ENCODE data around the gene SLAMF8.

SLAMF8 gene

GRCh38 chr1:159825564-159825963 lies 1.1 kb upstream of the SLAMF8 start:
- FAIRE-seq (no peak), DNase-seq (ENCODE audit: insufficient read length) (no peak)
- TF ChIP-seq POLR2AphosphoS5 (IDR thresholded peaks at IDR 0.05; ENCODE audit: low read depth, low read length) (no peak), TAF1 (IDR thresholded peaks at IDR 0.05; ENCODE audit: borderline replicate concordance, low read depth, low read length) (no peak), POLR2A (IDR thresholded peaks at IDR 0.05; ENCODE audit: low read depth, low read length) (no peak)

- TF ChIP-seq POLR2A (IDR thresholded peaks at IDR 0.05; ENCODE audit: low read depth, low read length) (no peak), POLR2AphosphoS5 (IDR thresholded peaks at IDR 0.05; ENCODE audit: low read depth, low read length) (no peak), TAF1 (IDR thresholded peaks at IDR 0.05; ENCODE audit: borderline replicate concordance, low read depth, low read length) (no peak)
- no peak for FAIRE-seq
- DNase-seq (ENCODE audit: insufficient read length) = no peak
These were observed 423 bp downstream of the SLAMF8 start for GRCh38 chr1:159827102-159827490.

DNA sequence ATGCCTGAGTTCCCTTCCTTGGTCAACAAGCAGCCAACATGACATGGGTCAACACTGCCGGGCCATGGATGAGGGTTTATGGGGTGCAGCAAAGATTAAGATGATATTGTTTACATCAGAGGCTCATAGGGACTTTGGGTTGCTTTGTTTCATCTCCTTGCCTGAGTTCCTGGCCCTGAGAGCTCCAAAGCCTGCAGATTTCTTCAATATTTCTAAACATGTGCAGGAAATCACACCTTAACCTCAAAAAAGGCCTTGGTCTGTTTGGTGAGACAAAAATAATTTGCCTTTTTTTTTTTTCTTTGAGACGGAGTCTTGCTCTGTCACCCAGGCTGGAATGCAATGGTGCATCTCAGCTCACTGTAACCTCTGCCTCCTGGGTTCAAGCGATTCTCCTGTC lies 876 bp downstream of the SLAMF8 start:
- FAIRE-seq = no peak
- no peak for TF ChIP-seq TAF1 (IDR thresholded peaks at IDR 0.05; ENCODE audit: borderline replicate concordance, low read depth, low read length)
- TF ChIP-seq POLR2AphosphoS5 (IDR thresholded peaks at IDR 0.05; ENCODE audit: low read depth, low read length) = no peak
- no peak for TF ChIP-seq POLR2A (IDR thresholded peaks at IDR 0.05; ENCODE audit: low read depth, low read length)
- no peak for DNase-seq (ENCODE audit: insufficient read length)

DNA sequence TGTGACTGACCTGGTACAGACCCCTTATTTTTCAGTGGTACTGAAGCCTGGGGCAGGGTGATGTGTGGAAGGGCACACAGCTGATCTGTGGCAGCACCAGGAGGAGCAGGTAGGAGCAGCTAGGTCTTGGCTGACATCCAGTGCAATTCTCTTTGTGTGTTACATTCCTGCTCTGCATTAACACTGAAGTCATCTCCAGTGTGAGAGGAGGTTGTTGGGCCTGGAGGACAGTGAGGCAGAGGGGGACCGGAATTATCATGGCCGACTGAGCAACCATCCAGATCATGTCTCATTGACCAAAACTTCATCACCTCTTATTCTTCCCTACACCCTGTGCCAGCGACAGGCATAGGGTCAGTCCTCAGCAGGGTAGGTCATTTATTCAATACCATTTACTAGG lies 1.5 kb downstream of the SLAMF8 start:
- FAIRE-seq (no peak), DNase-seq (ENCODE audit: insufficient read length) (no peak)
- TF ChIP-seq POLR2AphosphoS5 (IDR thresholded peaks at IDR 0.05; ENCODE audit: low read depth, low read length) (no peak), TAF1 (IDR thresholded peaks at IDR 0.05; ENCODE audit: borderline replicate concordance, low read depth, low read length) (no peak), POLR2A (IDR thresholded peaks at IDR 0.05; ENCODE audit: low read depth, low read length) (no peak)

- DNase-seq (ENCODE audit: insufficient read length) = no peak
- TF ChIP-seq POLR2A (IDR thresholded peaks at IDR 0.05; ENCODE audit: low read depth, low read length) = no peak
- no peak for TF ChIP-seq POLR2AphosphoS5 (IDR thresholded peaks at IDR 0.05; ENCODE audit: low read depth, low read length)
- no peak for TF ChIP-seq TAF1 (IDR thresholded peaks at IDR 0.05; ENCODE audit: borderline replicate concordance, low read depth, low read length)
- FAIRE-seq = peak; percentile 40
These were observed 2.1 kb downstream of the SLAMF8 start for GRCh38 chr1:159828581-159829272.

DNA sequence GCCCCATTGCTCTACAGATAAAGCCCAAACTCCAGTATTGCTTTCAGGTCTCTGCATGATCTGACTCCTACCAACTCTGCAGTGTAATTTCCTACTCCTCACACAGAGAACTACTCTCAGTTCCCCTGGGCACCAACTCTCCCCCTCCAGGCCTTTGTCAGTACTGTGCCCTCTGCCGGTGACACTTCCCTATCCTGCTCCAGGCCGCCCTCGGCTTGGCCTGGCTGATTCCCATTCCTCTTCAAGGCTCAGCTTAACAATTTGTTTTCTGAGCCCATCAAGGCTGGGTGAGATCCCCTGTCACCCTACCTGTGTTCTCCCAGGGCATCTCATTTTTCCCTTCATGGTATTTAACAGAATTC lies 2.6 kb downstream of the SLAMF8 start:
- FAIRE-seq (no peak), DNase-seq (ENCODE audit: insufficient read length) (peak; percentile 41)
- no peak for TF ChIP-seq TAF1 (IDR thresholded peaks at IDR 0.05; ENCODE audit: borderline replicate concordance, low read depth, low read length)
- no peak for TF ChIP-seq POLR2AphosphoS5 (IDR thresholded peaks at IDR 0.05; ENCODE audit: low read depth, low read length)
- TF ChIP-seq POLR2A (IDR thresholded peaks at IDR 0.05; ENCODE audit: low read depth, low read length) = no peak

GRCh38 chr1:159829822-159830465 lies 3.3 kb downstream of the SLAMF8 start:
- FAIRE-seq = no peak
- no peak for DNase-seq (ENCODE audit: insufficient read length)
- TF ChIP-seq POLR2AphosphoS5 (IDR thresholded peaks at IDR 0.05; ENCODE audit: low read depth, low read length) = no peak
- no peak for TF ChIP-seq TAF1 (IDR thresholded peaks at IDR 0.05; ENCODE audit: borderline replicate concordance, low read depth, low read length)
- no peak for TF ChIP-seq POLR2A (IDR thresholded peaks at IDR 0.05; ENCODE audit: low read depth, low read length)

GRCh38 chr1:159830722-159831121 lies 4.0 kb downstream of the SLAMF8 start:
- DNase-seq (ENCODE audit: insufficient read length) = no peak
- no peak for FAIRE-seq
- no peak for TF ChIP-seq TAF1 (IDR thresholded peaks at IDR 0.05; ENCODE audit: borderline replicate concordance, low read depth, low read length)
- TF ChIP-seq POLR2AphosphoS5 (IDR thresholded peaks at IDR 0.05; ENCODE audit: low read depth, low read length) = no peak
- no peak for TF ChIP-seq POLR2A (IDR thresholded peaks at IDR 0.05; ENCODE audit: low read depth, low read length)

- no peak for DNase-seq (ENCODE audit: insufficient read length)
- no peak for TF ChIP-seq POLR2AphosphoS5 (IDR thresholded peaks at IDR 0.05; ENCODE audit: low read depth, low read length)
- no peak for TF ChIP-seq TAF1 (IDR thresholded peaks at IDR 0.05; ENCODE audit: borderline replicate concordance, low read depth, low read length)
- TF ChIP-seq POLR2A (IDR thresholded peaks at IDR 0.05; ENCODE audit: low read depth, low read length) = no peak
- no peak for FAIRE-seq
These were observed 4.9 kb downstream of the SLAMF8 start for GRCh38 chr1:159831412-159832141.

DNA sequence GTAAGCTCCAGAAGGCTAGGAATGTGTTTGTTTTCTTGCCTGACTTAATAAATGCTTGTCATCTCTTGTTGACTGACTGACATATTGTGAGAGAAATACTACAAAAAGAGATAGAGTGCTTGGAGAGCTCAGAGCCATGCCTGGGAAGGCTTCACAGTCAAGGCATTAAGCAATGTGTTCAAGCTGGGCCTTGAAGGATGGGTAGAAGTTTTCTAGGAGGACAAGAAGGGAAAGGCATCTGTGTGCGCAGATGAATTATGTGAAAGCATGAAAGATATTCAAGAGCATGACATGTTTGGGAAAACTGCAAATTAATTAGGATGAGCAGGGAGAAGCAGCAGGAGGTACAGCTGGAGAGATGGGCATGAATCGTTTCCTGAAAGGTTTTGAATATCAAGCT lies 5.6 kb downstream of the SLAMF8 start:
- TF ChIP-seq POLR2A (IDR thresholded peaks at IDR 0.05; ENCODE audit: low read depth, low read length) (no peak), TAF1 (IDR thresholded peaks at IDR 0.05; ENCODE audit: borderline replicate concordance, low read depth, low read length) (no peak), POLR2AphosphoS5 (IDR thresholded peaks at IDR 0.05; ENCODE audit: low read depth, low read length) (no peak)
- DNase-seq (ENCODE audit: insufficient read length) = no peak
- FAIRE-seq = no peak

DNA sequence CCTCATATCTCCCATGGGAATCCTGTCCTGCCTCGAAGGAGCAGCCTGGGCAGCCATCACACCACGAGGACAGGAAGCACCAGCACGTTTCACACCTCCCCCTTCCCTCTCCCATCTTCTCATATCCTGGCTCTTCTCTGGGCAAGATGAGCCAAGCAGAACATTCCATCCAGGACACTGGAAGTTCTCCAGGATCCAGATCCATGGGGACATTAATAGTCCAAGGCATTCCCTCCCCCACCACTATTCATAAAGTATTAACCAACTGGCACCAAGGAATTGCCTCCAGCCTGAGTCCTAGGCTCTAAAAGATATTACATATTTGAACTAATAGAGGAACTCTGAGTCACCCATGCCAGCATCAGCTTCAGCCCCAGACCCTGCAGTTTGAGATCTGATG lies 8.7 kb downstream of the SLAMF8 start:
- no peak for FAIRE-seq
- DNase-seq (ENCODE audit: insufficient read length) = no peak

More for the DNA sequence above, 8.7 kb downstream of the SLAMF8 start:
- TF ChIP-seq TAF1 (IDR thresholded peaks at IDR 0.05; ENCODE audit: borderline replicate concordance, low read depth, low read length) (no peak), POLR2A (IDR thresholded peaks at IDR 0.05; ENCODE audit: low read depth, low read length) (no peak), POLR2AphosphoS5 (IDR thresholded peaks at IDR 0.05; ENCODE audit: low read depth, low read length) (no peak)

Measured in GM12892 (cell line).